ENCODE data around the gene CASZ1. TPM values are rescaled to one million over a fixed set of nuclear protein-coding genes. Genes with fewer than 3 reads are reported as not detected.

CASZ1 gene
- polyA plus RNA-seq, 1 experiment: 0.64 TPM

DNA sequence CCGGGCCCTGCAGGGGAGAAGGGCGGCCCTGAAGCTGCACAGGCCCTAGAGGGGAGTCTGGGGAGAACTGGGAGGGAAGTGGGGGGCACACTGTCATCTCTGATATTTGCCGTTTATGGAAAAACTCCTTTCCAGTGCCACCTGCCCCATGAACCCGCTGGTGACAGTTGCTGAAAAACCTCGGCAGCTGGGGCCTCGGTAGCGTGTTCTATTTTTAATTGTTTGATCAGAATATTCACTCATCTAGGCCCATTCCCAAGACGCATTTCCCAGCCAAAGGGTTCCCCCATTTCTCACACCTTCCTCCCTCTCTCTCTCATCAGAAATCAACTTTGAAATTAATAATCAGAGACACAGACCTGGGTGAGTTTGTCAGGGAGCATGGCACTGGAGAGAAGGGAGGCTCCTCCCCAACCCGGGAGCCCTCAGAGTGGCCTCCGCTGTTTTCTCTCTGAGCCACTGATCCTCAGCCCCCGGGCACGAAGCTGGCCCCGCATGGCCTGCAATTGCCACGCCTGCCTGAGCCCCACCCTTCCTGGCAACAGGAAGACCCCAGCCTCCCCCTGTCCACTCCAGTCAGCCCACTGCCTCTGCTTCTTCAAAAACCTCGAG, 111.1 kb downstream of the CASZ1 start:
- Histone ChIP-seq H3K4me3 (ENCODE audit: low read depth, low read length) (no peak overlapping the region), H3K36me3 (ENCODE audit: control insufficient read depth, insufficient read depth, low read length) (no peaks in the 10 kb centered on the region), H3K27me3 (ENCODE audit: control insufficient read depth, insufficient read depth, low read length) (no peaks in the 10 kb centered on the region)
- TF ChIP-seq, protein P1, sequence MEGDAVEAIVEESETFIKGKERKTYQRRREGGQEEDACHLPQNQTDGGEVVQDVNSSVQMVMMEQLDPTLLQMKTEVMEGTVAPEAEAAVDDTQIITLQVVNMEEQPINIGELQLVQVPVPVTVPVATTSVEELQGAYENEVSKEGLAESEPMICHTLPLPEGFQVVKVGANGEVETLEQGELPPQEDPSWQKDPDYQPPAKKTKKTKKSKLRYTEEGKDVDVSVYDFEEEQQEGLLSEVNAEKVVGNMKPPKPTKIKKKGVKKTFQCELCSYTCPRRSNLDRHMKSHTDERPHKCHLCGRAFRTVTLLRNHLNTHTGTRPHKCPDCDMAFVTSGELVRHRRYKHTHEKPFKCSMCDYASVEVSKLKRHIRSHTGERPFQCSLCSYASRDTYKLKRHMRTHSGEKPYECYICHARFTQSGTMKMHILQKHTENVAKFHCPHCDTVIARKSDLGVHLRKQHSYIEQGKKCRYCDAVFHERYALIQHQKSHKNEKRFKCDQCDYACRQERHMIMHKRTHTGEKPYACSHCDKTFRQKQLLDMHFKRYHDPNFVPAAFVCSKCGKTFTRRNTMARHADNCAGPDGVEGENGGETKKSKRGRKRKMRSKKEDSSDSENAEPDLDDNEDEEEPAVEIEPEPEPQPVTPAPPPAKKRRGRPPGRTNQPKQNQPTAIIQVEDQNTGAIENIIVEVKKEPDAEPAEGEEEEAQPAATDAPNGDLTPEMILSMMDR (IDR thresholded peaks at IDR 0.05; ENCODE audit: insufficient read depth, low read depth, low read length): no peak
- CTCF ChIA-PET: interaction anchor here (0.8 kb wide), 1 partner anchor 178 kb away, joined by 3 read pairs; no protein-coding TSS in a partner anchor
- DNase-seq (ENCODE audit: low read depth): no peak
- POLR2A ChIA-PET: no interaction called here

DNA sequence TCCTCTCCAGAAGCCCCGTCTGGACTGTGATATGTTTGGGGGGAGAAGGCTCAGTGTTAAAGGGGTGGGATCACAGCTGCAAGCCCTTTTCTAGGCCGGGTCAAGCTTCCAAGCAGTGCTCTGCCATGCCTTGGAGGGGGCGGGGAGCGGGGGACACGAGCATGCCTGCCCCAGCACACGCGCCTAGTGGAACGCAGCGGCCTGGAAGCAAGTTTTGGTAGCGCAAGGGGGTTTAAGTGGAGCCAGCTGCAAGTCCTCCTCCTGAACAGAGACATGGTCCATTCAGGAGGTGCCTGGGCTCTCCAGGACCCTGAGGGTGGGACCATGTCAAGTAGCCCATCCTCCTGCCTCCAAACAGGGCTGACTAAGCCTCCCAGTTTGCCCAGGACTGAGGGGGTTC, 112.2 kb downstream of the CASZ1 start:
- CTCF ChIA-PET: interaction anchor here (0.7 kb wide), 1 partner anchor 14 kb away, joined by 3 read pairs; no protein-coding TSS in a partner anchor
- H3K36me3 ChIP-seq (ENCODE audit: control insufficient read depth, insufficient read depth, low read length): no peaks in the 10 kb centered on the region
- POLR2A ChIA-PET: no interaction called here
- no peak overlapping the region for H3K4me3 ChIP-seq (ENCODE audit: low read depth, low read length)
- H3K27me3 ChIP-seq (ENCODE audit: control insufficient read depth, insufficient read depth, low read length): no peaks in the 10 kb centered on the region
- DNase-seq (ENCODE audit: low read depth): no peak
- TF ChIP-seq, protein P1 (IDR thresholded peaks at IDR 0.05; ENCODE audit: insufficient read depth, low read depth, low read length): no peak

DNA sequence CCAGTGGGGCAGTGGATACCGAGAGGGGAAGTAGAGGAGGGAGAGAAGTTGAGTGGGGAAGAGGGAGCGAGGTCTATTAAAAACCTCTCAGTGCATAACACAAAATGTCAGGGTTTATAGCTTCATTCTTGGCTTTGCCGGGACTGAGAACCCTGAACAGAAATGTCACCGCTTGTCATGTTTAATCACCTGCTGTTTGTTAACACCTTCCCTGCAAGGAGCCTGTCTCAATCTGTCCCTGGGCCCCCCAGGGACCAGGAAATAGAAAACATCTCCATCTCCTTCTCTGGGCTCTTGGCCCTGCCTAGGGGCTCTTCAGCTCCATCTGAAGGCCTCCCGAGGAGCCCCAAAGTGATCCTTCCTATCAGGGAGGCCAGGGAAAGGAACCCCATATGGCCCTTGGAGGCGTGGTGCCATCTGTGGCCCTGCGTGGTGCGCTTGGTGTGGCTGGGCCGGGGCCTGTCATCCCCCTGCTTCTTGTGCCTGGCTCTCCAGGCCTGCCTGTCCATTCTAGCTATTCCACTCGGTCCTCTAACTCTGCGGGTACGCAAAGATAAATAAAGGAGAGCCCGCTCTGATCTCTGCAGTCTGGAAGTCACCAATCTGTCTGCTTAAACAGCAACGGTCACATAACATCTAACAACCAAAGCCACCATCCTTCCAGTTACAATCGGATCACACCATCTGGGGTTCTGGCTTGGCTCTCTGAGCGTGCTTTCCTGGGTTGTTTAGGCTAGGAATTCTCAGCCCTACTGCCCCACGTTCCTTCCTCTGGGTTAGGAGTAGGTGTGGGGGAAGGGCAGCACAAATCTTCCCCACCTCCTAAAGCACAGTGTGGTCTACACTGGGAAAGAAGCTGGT, 113.8 kb downstream of the CASZ1 start:
- no peak for DNase-seq (ENCODE audit: low read depth)
- no peak overlapping the region for H3K4me3 ChIP-seq (ENCODE audit: low read depth, low read length)
- ChIA-PET POLR2A (no interaction called here), CTCF (no interaction called here)
- H3K36me3 ChIP-seq (ENCODE audit: control insufficient read depth, insufficient read depth, low read length): no peaks in the 10 kb centered on the region
- TF ChIP-seq, protein P1 (IDR thresholded peaks at IDR 0.05; ENCODE audit: insufficient read depth, low read depth, low read length): no peak
- H3K27me3 ChIP-seq (ENCODE audit: control insufficient read depth, insufficient read depth, low read length): no peaks in the 10 kb centered on the region

DNA sequence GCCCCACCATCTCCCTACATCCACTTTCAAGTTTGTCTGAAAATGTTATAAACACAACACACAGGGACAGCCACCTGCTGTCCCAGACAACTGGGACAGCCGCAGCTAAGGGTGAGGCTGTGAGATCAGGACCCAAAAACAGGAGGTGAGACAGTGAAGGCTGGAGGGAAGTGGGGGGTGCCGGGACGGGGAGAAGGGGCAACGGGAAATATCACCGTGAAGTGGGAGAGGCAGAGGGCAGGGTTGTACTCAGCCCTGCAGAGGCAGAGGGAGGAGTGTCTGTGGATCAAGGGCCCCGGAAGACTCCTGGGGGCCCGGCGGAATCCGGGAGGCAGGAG, 114.4 kb downstream of the CASZ1 start:
- POLR2A ChIA-PET: no interaction called here
- Histone ChIP-seq H3K4me3 (ENCODE audit: low read depth, low read length) (no peak overlapping the region), H3K36me3 (ENCODE audit: control insufficient read depth, insufficient read depth, low read length) (no peaks in the 10 kb centered on the region), H3K27me3 (ENCODE audit: control insufficient read depth, insufficient read depth, low read length) (no peaks in the 10 kb centered on the region)
- CTCF ChIA-PET: no interaction called here
- TF ChIP-seq, protein P1 (IDR thresholded peaks at IDR 0.05; ENCODE audit: insufficient read depth, low read depth, low read length): no peak
- no peak for DNase-seq (ENCODE audit: low read depth)

DNA sequence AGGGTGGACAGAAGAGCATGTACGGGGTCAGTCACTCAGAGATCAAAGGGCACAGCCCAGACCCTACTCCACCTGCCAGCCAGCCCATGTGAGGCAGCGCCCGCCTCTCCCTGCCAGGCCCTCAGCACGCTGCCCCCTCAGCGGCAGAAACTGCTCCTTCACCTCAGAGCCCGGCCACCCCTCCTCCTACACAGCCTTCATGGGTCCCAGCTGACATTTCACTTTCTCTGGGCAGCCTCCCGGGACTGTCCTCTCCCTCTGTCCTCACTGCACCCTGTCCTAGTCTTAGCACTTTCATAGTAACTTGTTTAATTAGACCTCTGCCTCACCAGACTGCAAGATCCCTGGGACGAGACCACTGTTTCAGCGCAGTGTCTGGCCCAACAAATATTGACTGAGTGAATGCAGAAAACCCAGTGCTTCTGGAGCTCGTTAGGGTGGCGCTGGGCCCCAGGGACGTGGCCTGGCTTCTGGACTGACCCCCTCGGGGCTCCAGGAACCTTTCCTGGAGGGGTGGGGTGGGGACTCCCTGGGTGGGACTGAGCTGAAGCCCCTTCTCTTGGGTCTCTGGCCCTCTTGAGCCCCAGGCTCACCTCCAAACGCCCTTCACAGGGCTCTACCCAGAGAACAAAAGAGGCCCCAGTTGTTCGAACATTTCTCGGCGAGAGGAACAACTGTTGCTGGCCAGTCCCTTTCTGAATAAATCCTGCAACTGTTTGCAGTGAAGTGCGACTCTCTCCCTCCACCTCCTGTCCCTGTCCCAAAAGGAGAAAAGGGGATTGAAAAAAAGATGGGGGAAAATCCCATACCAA, 114.9 kb downstream of the CASZ1 start:
- Histone ChIP-seq H3K27me3 (ENCODE audit: control insufficient read depth, insufficient read depth, low read length) (no peaks in the 10 kb centered on the region), H3K36me3 (ENCODE audit: control insufficient read depth, insufficient read depth, low read length) (no peaks in the 10 kb centered on the region), H3K4me3 (ENCODE audit: low read depth, low read length) (no peak overlapping the region)
- CTCF ChIA-PET: no interaction called here
- POLR2A ChIA-PET: no interaction called here
- TF ChIP-seq, protein P1 (IDR thresholded peaks at IDR 0.05; ENCODE audit: insufficient read depth, low read depth, low read length): no peak
- no peak for DNase-seq (ENCODE audit: low read depth)
